Activated CD8-positive, alpha-beta T cell treated with anti-CD3 and anti-CD28 coated beads for 36 hours (primary cell): ENCODE measurements around the gene MRPL1. TPM values are rescaled to one million over a fixed set of nuclear protein-coding genes. Genes with fewer than 3 reads are reported as not detected.
A peak's percentile ranks its signal among the peaks of the same experiment; 100 is the strongest.

Experiments used
- ATAC-seq: fragments of 200-7000 bp; cut with Tn5 transposase; one replicate; pipeline ENCODE4 v1.10.0; 2021; ENCODE audit warnings: mild to moderate bottlenecking, moderate library complexity
- CTCF ChIA-PET: fragments of 350-600 bp; sonication (Branson Sonifier 250); formaldehyde crosslinking; loops from one replicate; lab custom pipeline; 2021; ENCODE audit warnings: antibody characterized with exemption; lab: Charles Lee
- POLR2A ChIA-PET: fragments of 350-600 bp; sonication (Branson Sonifier 250); formaldehyde crosslinking; loops from one replicate; lab custom pipeline; 2021; ENCODE audit warnings: antibody characterized with exemption; lab: Charles Lee
- DNase-seq: peaks from one replicate; pipeline ENCODE4 v3.0.0-alpha.2; 2020
- H3K27ac Mint-ChIP-seq: one replicate; pipeline ENCODE4 v1.8.0; 2021; ENCODE audit warnings: mild to moderate bottlenecking, mixed read lengths
- H3K27me3 Mint-ChIP-seq: one replicate; pipeline ENCODE4 v1.8.0; 2021; ENCODE audit warnings: mixed read lengths
- H3K36me3 Mint-ChIP-seq: one replicate; pipeline ENCODE4 v1.8.0; 2021; ENCODE audit warnings: low read depth, mixed read lengths
- H3K4me1 Mint-ChIP-seq: one replicate; pipeline ENCODE4 v1.8.0; 2021; ENCODE audit warnings: low read depth, mixed read lengths
- H3K4me3 Mint-ChIP-seq: one replicate; pipeline ENCODE4 v1.8.0; 2021; ENCODE audit warnings: mild to moderate bottlenecking, moderate library complexity, mixed read lengths
- H3K9me3 Mint-ChIP-seq: one replicate; pipeline ENCODE4 v1.8.0; 2021; ENCODE audit warnings: mixed read lengths
- intact Hi-C: fragments of 100-400 bp; cut with micrococcal nuclease; formaldehyde crosslinking; loops from one replicate; pipeline ENCODE4 v1.10.0; 2022
- total RNA-seq, 2 experiments: library from RNA; stranded (reverse); gene quantifications; one replicate each; pipeline ENCODE4 v1.2.3, GENCODE V29; 2021
- TF ChIP-seq, protein P1 (sequence below): fragments of 200-600 bp; IDR thresholded peaks from one replicate; pipeline ENCODE4 v1.8.0; 2022; ENCODE audit warnings: antibody characterized with exemption, mild to moderate bottlenecking

The MRPL1 gene
- total RNA-seq, 2 experiments from 2014 or later: 55.7 to 62.4 TPM

DNA sequence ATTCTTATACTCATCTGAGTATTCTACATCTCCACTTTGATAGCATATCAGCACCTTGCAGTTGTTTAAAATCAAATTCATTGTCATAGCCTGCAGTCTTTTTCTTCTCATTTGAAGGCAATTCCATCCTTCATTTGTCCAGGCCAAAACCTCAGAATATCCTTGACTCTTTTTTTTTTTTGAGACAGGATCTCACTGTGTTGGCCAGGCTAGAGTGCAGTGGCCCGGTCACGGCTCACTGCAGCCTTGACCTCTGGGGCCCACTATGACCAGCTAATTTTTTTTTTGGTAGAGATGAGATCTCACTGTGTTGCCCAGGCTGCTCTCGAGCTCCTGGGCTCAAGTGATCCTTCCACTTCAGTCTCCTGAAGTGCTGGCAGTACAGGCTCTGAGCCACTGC lies 2.6 kb downstream of the MRPL1 start:
- Mint-ChIP-seq H3K27me3 (peaks cover 3% of the 10 kb centered on the region), H3K4me3 (peak overlapping the region; percentile 23), H3K27ac (no peak overlapping the region), H3K4me1 (peaks cover 56% of the 10 kb centered on the region), H3K9me3 (no peaks in the 10 kb centered on the region), H3K36me3 (peaks cover 48% of the 10 kb centered on the region)
- ChIA-PET POLR2A (interaction anchor here (1.0 to 1.7 kb wide), 3 partner anchors 18 to 134 kb away, joined by 3 to 4 read pairs (median 3); no protein-coding TSS in a partner anchor), CTCF (no interaction called here)
- TF ChIP-seq, protein P1, sequence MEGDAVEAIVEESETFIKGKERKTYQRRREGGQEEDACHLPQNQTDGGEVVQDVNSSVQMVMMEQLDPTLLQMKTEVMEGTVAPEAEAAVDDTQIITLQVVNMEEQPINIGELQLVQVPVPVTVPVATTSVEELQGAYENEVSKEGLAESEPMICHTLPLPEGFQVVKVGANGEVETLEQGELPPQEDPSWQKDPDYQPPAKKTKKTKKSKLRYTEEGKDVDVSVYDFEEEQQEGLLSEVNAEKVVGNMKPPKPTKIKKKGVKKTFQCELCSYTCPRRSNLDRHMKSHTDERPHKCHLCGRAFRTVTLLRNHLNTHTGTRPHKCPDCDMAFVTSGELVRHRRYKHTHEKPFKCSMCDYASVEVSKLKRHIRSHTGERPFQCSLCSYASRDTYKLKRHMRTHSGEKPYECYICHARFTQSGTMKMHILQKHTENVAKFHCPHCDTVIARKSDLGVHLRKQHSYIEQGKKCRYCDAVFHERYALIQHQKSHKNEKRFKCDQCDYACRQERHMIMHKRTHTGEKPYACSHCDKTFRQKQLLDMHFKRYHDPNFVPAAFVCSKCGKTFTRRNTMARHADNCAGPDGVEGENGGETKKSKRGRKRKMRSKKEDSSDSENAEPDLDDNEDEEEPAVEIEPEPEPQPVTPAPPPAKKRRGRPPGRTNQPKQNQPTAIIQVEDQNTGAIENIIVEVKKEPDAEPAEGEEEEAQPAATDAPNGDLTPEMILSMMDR: no peak
- ATAC-seq: no peak
- intact Hi-C loops: no loop called here
- DNase-seq: no peak

DNA sequence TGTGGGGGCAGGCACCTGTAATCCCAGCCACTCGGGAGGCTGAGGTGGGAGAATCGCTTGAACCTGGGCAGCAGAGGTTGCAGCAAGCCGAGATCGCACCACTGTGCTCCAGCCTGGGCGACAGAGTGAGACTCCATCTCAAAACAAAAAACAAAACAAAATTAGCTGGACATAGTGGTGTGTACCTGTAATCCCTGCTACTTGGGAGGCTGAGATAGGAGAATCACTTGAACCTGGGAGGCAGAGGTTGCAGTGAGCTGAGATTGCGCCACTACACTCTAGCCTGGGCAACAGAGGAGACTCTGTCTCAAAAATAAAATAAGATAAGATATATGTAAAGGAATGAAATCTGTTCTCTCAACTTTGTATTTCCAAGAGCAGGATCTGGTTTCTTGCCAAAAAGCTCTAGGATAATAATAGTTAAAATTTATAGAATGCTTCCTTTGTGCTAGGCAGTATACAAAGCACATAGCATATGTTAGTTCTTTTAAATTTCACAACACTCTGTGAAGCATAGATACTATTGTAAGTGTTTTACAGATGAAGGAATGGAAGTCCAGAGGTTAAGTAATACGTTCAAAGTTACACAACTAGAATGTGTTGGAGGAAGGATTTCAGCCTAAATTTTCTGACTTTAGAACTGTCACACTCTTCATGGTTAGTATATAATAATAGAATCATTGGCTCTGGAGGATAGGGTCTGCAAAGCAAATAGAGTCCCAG lies 10.3 kb downstream of the MRPL1 start:
- POLR2A ChIA-PET: no interaction called here
- H3K4me1 Mint-ChIP-seq: peaks cover 24% of the 10 kb centered on the region
- TF ChIP-seq, protein P1: no peak
- ATAC-seq: no peak
- no peak overlapping the region for H3K27ac Mint-ChIP-seq
- H3K27me3 Mint-ChIP-seq: no peaks in the 10 kb centered on the region
- intact Hi-C loops: no loop called here
- DNase-seq: no peak
- H3K36me3 Mint-ChIP-seq: peaks cover 30% of the 10 kb centered on the region
- H3K9me3 Mint-ChIP-seq: no peaks in the 10 kb centered on the region
- CTCF ChIA-PET: no interaction called here
- H3K4me3 Mint-ChIP-seq: no peak overlapping the region

DNA sequence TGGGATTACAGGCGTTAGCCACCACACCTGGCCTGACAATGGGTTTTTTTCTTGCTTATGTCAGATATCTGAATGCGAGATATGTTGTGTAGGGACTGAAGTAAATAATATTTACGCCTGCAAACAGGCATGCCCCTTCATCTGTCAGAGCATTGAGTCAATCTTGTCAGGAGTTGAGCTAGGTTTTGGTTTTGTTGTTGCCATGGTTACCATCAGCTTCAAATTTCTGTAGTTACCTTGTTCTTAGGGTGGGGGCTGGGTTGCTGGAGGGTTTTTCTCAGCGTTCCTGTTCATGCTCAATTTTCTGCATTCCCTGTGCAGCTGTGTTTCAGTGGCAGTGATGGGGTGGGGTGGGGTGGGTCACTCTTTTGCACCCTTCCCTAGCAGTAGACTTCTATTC lies 14.5 kb downstream of the MRPL1 start:
- H3K4me1 Mint-ChIP-seq: peaks cover 34% of the 10 kb centered on the region
- H3K36me3 Mint-ChIP-seq: peaks cover 45% of the 10 kb centered on the region
- POLR2A ChIA-PET: no interaction called here

DNA sequence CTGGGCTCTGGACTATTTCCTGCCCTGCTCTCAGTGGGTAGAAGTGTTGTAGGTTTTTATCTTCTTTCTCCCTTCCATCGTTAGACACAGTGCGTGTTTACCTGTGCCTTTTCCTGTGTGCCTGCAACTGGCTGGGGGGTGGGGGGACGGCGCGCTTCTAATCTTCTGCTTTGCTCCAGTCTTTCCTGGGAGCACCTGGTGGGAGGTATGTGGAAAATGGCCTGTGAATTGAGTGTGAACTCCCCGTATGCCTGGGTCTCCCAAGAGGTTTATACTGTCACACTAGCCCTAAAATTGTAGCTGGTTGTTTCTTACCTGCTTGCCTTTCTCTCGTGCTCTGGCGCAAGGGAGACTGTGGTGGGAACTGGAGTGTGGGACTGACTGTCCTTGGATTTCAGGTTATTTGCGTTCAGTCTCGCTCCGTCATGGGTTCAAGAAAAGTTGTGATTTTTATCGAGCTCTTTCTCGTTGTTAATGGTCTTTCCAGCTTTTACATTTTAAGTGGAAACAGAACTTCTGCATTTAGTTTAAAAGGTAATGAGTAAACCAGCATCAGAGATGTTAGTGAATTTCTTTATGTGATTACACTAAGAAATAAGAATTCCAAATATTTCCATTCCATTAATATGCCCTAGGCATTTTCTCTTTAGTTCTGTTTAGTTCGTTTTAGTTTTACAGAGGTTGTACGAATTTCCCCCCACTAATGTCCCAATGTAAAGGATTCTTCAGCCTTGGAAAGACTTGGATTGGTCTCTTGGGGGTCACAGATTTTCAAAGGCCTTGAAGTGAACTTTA lies 15.3 kb downstream of the MRPL1 start:
- TF ChIP-seq, protein P1: no peak
- DNase-seq (no peak), ATAC-seq (no peak)
- no peaks in the 10 kb centered on the region for H3K27me3 Mint-ChIP-seq
- ChIA-PET POLR2A (interaction anchor here (0.5 to 1.2 kb wide), 2 partner anchors 15 to 103 kb away, joined by 3 read pairs; partner anchors contain the start of gene MRPL1), CTCF (no interaction called here)
- H3K4me1 Mint-ChIP-seq: peaks cover 36% of the 10 kb centered on the region
- peaks cover 45% of the 10 kb centered on the region for H3K36me3 Mint-ChIP-seq
- H3K9me3 Mint-ChIP-seq: no peaks in the 10 kb centered on the region
- no peak overlapping the region for H3K27ac Mint-ChIP-seq
- intact Hi-C loops: no loop called here
- no peak overlapping the region for H3K4me3 Mint-ChIP-seq

More for the DNA sequence above, 14.5 kb downstream of the MRPL1 start:
- TF ChIP-seq, protein P1: no peak
- DNase-seq (no peak), ATAC-seq (no peak)
- intact Hi-C loops: no loop called here
- Mint-ChIP-seq H3K27ac (no peak overlapping the region), H3K9me3 (no peaks in the 10 kb centered on the region), H3K27me3 (no peaks in the 10 kb centered on the region), H3K4me3 (no peak overlapping the region)
- CTCF ChIA-PET: no interaction called here

DNA sequence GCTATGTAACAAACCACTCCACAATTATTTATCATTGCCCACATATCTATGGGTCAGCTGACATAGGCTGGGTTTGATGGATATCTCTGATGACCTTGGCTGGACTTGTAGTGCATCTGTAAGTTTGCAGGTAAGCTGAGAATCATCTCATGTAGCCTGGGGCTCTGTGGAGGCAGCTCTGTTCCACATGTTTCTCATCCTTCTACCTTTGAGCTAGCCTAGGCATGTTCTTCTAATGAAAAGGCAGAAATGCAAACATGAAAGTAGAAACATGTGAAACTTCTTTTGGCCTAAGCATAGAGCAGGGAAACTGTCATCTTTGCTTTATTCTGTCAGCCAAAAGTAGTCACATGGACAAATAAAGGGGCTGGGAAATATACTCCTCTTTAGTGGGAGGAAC lies 18.2 kb downstream of the MRPL1 start:
- H3K36me3 Mint-ChIP-seq: peaks cover 47% of the 10 kb centered on the region
- ChIA-PET CTCF (no interaction called here), POLR2A (interaction anchor here (0.9 kb wide), 1 partner anchor 13 kb away, joined by 3 read pairs; no protein-coding TSS in a partner anchor)
- TF ChIP-seq, protein P1: no peak
- ATAC-seq (no peak), DNase-seq (no peak)
- H3K27me3 Mint-ChIP-seq: no peaks in the 10 kb centered on the region
- intact Hi-C loops: no loop called here
- peak overlapping the region; percentile 49 for H3K27ac Mint-ChIP-seq
- H3K4me1 Mint-ChIP-seq: peaks cover 36% of the 10 kb centered on the region
- H3K4me3 Mint-ChIP-seq: no peak overlapping the region
- H3K9me3 Mint-ChIP-seq: no peaks in the 10 kb centered on the region
